ENCODE results near the gene ZNF33A.
"Not testable (repeated sequence)": the region's sequence is repeated elsewhere in the genome, so short reads cannot be mapped to it uniquely, and the experiment has no call there.

Gene ZNF33A

GRCh38 chr10:37976880-37977203 is 33.6 kb upstream of the ZNF33A start:
- H3K9me3 ChIP-seq = no peaks in the 10 kb centered on the region
- peak overlapping the region; percentile 98 to 99 for H3K27ac ChIP-seq
- no peak for TF ChIP-seq CTCF (IDR thresholded peaks at IDR 0.05)
- H3K4me3 ChIP-seq = peak overlapping the region; percentile 78 to 93
- peaks cover 0 to 16% (median 8%) of the 10 kb centered on the region in 4 donors for H3K4me1 ChIP-seq
- intact Hi-C loops (cut with DNase I; ENCODE audit: low total_unique reads) = loop anchor here (1.0 kb wide), 2 partner anchors 33 to 117 kb away; partner anchors contain the start of genes ZNF33A and ZNF37A
- H3K27me3 ChIP-seq = no peaks in the 10 kb centered on the region
- no peak for DNase-seq
- no peaks in the 10 kb centered on the region for H3K36me3 ChIP-seq

GRCh38 chr10:37991655-37992054 is 18.8 kb upstream of the ZNF33A start:
- intact Hi-C loops (cut with DNase I; ENCODE audit: low total_unique reads) = no loop called here
- Histone ChIP-seq H3K27ac (no peak overlapping the region), H3K4me1 (no peaks in the 10 kb centered on the region), H3K27me3 (no peaks in the 10 kb centered on the region), H3K9me3 (no peaks in the 10 kb centered on the region), H3K4me3 (no peak overlapping the region), H3K36me3 (no peaks in the 10 kb centered on the region)
- no peak for TF ChIP-seq CTCF (IDR thresholded peaks at IDR 0.05)
- no peak for DNase-seq

GRCh38 chr10:37992083-37992482 is 18.4 kb upstream of the ZNF33A start:
- H3K36me3 ChIP-seq = no peaks in the 10 kb centered on the region
- H3K27me3 ChIP-seq = no peaks in the 10 kb centered on the region
- no peak for TF ChIP-seq CTCF (IDR thresholded peaks at IDR 0.05)
- no peaks in the 10 kb centered on the region for H3K9me3 ChIP-seq
- H3K4me3 ChIP-seq = no peak overlapping the region
- intact Hi-C loops (cut with DNase I; ENCODE audit: low total_unique reads) = no loop called here
- H3K27ac ChIP-seq = no peak overlapping the region
- H3K4me1 ChIP-seq = no peaks in the 10 kb centered on the region
- DNase-seq = no peak

- H3K4me1 ChIP-seq; H3K36me3 ChIP-seq; H3K27ac ChIP-seq; intact Hi-C loops (cut with DNase I; ENCODE audit: low total_unique reads); DNase-seq; H3K27me3 ChIP-seq; H3K9me3 ChIP-seq; H3K4me3 ChIP-seq: not testable (repeated sequence)
Observed at GRCh38 chr10:37998920-37999319, 11.6 kb upstream of the ZNF33A start.

- H3K4me1 ChIP-seq; H3K27me3 ChIP-seq; H3K9me3 ChIP-seq; DNase-seq; H3K4me3 ChIP-seq; H3K27ac ChIP-seq; intact Hi-C loops (cut with DNase I; ENCODE audit: low total_unique reads); H3K36me3 ChIP-seq: not testable (repeated sequence)
Observed at GRCh38 chr10:38000474-38000873, 10.0 kb upstream of the ZNF33A start.

- no peaks in the 10 kb centered on the region for H3K4me1 ChIP-seq
- H3K9me3 ChIP-seq = no peaks in the 10 kb centered on the region
- no peak overlapping the region for H3K27ac ChIP-seq
- intact Hi-C loops (cut with DNase I; ENCODE audit: low total_unique reads) = no loop called here
- H3K36me3 ChIP-seq = no peaks in the 10 kb centered on the region
- H3K27me3 ChIP-seq = no peaks in the 10 kb centered on the region
- TF ChIP-seq CTCF (IDR thresholded peaks at IDR 0.05) = no peak
- no peak for DNase-seq
- H3K4me3 ChIP-seq = no peak overlapping the region
Observed at GRCh38 chr10:38003026-38003425, 7.4 kb upstream of the ZNF33A start.

- no peak for TF ChIP-seq CTCF (IDR thresholded peaks at IDR 0.05)
- H3K9me3 ChIP-seq = no peaks in the 10 kb centered on the region
- no peaks in the 10 kb centered on the region for H3K36me3 ChIP-seq
- intact Hi-C loops (cut with DNase I; ENCODE audit: low total_unique reads) = no loop called here
- no peaks in the 10 kb centered on the region for H3K27me3 ChIP-seq
- no peak for DNase-seq
- no peak overlapping the region for H3K4me3 ChIP-seq
- no peak overlapping the region for H3K27ac ChIP-seq
- H3K4me1 ChIP-seq = no peaks in the 10 kb centered on the region
Observed at GRCh38 chr10:38003588-38003987, 6.9 kb upstream of the ZNF33A start.

Data from tibial artery (tissue), 4 donors.